ENCODE results near the gene COMMD1.
"Not testable (repeated sequence)": the region's sequence is repeated elsewhere in the genome, so short reads cannot be mapped to it uniquely, and the experiment has no call there.

The COMMD1 gene

DNA sequence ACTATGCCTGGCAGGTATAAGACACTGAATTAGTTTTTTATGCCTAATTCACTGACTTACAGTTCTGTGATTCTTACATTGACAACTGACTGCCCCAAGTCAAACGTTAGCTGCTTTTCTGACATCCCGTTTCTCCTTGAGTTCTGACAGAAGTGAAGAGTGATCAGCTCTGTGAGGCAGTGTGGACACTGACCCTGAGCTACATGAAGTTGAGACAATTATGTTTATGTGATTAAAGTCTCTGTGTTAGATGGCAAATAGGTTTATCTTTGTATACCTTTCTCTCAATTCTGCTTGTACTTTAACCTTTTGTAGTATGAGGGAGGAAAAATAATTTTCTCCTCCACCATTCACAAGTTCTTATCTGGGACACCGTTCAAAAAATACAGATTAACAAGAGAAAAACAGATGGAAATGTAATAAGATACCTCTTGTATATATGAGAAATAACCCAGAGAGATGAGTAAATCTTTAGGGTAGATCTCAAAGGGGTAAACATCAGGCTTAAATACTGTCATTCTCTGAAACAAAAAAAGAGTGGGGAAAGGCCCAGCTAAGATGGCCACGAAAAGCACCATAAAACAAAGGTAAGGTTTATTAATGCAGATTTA, 205.0 kb downstream of the COMMD1 start:
- no peak overlapping the region for H3K4me3 ChIP-seq (ENCODE audit: low read depth, low read length)
- no peak for DNase-seq (ENCODE audit: low read depth)

DNA sequence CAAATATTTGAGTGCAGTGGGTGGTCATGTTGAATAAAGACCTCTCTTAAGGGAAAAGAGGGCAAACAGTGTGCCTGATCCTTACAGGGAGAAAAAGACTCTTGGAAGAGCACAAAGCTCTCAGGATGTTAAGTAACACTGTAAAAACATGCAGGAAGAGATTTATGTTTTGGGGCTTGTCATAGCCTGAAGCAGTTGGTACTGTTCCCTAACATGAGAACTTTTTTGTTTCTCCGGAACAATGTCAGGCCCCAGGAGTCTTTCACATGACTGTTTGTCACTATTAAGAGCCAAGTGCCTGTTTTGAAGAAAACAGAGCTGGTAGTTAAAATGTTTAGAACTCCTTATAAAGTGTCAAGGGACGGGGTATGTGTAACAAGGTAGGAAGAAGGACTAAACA, 206.7 kb downstream of the COMMD1 start:
- TF ChIP-seq, protein P1, sequence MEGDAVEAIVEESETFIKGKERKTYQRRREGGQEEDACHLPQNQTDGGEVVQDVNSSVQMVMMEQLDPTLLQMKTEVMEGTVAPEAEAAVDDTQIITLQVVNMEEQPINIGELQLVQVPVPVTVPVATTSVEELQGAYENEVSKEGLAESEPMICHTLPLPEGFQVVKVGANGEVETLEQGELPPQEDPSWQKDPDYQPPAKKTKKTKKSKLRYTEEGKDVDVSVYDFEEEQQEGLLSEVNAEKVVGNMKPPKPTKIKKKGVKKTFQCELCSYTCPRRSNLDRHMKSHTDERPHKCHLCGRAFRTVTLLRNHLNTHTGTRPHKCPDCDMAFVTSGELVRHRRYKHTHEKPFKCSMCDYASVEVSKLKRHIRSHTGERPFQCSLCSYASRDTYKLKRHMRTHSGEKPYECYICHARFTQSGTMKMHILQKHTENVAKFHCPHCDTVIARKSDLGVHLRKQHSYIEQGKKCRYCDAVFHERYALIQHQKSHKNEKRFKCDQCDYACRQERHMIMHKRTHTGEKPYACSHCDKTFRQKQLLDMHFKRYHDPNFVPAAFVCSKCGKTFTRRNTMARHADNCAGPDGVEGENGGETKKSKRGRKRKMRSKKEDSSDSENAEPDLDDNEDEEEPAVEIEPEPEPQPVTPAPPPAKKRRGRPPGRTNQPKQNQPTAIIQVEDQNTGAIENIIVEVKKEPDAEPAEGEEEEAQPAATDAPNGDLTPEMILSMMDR (IDR thresholded peaks at IDR 0.05; ENCODE audit: low read depth, low read length, missing control alignments) = no peak
- H3K4me3 ChIP-seq (ENCODE audit: low read depth, low read length) = no peak overlapping the region
- DNase-seq (ENCODE audit: low read depth) = no peak

More for the DNA sequence above, 205.0 kb downstream of the COMMD1 start:
- TF ChIP-seq, protein P1 (IDR thresholded peaks at IDR 0.05; ENCODE audit: low read depth, low read length, missing control alignments) = no peak

DNA sequence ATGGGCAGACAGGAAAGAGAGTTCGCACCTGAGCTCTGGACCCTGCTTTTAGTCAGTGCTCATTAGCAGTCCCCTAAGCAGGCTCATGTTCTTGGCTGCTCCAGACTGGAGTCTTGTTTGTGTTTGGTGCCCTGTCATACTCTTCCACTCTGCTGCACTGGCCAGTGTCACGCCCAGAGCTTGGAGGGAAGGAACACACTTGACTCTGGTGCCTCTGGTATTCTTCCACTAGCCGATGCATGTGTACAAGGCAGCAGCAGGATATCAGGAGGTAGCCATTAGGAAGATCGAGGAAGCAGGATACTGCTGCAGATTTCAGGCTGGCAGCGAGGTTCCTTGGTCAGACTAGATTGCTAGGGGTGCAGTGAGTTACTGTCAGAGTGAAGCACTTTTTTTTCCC, 209.1 kb downstream of the COMMD1 start:
- DNase-seq (ENCODE audit: low read depth) = no peak
- H3K4me3 ChIP-seq (ENCODE audit: low read depth, low read length) = no peak overlapping the region
- TF ChIP-seq, protein P1 (IDR thresholded peaks at IDR 0.05; ENCODE audit: low read depth, low read length, missing control alignments) = no peak

DNA sequence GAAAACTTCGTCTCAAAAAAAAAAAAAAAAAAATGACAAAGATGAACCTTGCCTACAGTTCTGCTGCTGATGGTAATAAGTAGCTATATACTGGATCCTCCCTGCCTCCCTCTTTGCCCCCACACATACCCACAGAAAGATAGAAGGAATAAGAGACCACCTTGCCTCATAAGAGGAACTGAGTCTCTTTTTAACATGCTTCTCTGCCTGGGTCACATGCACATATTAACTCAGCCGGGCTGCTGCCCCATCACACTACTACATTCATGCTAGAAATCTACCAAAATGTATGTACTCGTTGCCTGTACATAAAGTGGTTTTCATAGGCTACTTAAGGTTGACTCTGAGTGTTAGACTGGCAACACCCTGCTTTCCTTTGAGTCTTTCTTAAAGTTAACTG, 211.5 kb downstream of the COMMD1 start:
- H3K4me3 ChIP-seq (ENCODE audit: low read depth, low read length) = no peak overlapping the region
- TF ChIP-seq, protein P1 (IDR thresholded peaks at IDR 0.05; ENCODE audit: low read depth, low read length, missing control alignments) = no peak
- DNase-seq (ENCODE audit: low read depth) = no peak

DNA sequence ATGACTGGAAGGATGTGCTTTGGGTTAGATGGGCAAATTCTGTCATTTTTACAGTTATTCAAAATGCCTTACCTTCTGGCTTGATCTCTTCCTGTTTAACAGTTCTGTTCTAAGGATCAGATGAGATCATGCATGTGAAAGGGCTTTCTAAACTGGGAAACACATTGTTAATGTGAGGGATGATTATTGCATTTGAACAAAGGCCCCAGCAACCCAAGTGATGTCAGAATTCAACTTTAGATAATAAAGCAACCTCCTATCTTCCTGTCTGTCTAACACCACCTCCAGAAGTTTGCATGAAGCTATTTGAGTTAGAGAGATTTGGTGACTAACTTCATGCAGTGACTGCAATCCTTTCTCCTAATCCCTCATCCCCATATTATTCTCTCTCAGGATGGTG, 212.7 kb downstream of the COMMD1 start:
- TF ChIP-seq, protein P1 (IDR thresholded peaks at IDR 0.05; ENCODE audit: low read depth, low read length, missing control alignments) = no peak
- no peak for DNase-seq (ENCODE audit: low read depth)
- H3K4me3 ChIP-seq (ENCODE audit: low read depth, low read length) = no peak overlapping the region

DNA sequence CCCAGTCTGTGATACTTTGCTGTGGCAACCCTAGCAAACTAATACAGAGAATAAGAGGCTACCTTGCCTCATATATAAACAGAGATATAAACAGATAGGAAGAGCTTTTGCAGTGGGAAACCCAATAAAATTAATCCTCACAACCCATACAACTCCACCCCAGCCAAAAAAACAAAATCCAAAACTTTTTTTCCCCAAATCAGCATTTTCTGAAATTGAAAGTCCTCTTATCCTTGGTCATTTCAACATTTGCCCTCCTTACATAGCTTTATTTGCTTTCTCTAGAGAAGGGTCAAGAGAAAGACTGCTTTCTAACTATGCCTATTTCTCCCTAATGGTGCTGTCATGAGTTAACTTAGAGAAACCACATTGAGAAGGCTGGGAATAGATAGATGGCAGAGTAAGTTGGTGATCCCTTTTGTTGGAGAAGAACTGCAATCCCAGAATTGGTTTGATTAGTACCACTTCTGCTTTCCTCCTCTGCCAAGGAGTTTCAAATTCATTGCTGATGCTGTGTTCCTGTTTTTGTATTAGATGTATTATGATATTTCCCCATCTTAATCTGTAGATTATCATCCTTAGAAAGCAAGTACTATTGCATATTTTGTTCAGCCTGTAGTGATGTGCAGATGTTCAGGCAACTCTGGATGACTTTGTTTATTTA, 214.0 kb downstream of the COMMD1 start:
- DNase-seq (ENCODE audit: low read depth) = no peak
- TF ChIP-seq, protein P1 (IDR thresholded peaks at IDR 0.05; ENCODE audit: low read depth, low read length, missing control alignments) = no peak
- H3K4me3 ChIP-seq (ENCODE audit: low read depth, low read length) = no peak overlapping the region

DNA sequence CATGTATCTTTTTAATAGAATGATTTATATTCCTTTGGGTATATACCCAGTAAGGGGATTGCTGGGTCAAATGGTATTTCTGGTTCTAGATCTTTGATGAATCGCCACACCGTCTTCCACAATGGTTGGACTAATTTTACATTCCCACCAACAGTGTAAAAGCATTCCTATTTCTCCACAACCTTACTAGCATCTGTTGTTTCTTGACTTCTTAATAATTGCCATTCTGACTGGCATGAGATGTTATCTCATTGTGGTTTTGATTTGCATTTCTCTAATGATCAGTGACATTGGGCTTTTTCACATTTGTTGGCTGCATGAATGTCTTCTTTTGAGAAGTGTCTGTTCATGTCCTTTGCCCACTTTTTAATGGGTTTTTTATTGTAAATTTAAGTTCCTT, 220.8 kb downstream of the COMMD1 start:
- DNase-seq (ENCODE audit: low read depth); H3K4me3 ChIP-seq (ENCODE audit: low read depth, low read length): not testable (repeated sequence)

All from GM12864 (cell line).